LNCAP (cell line): ENCODE measurements around the gene SEL1L.

Experiments used
- CTCF ChIP-seq: fragments of 450-650 bp; IDR thresholded peaks from 2 replicates; pipeline ENCODE4 v1.5.1; 2017; ENCODE audit warnings: mild to moderate bottlenecking

The SEL1L gene

GRCh38 chr14:81561084-81561775 lies 27.6 kb upstream of the SEL1L start:
- no peak for TF ChIP-seq CTCF

- TF ChIP-seq CTCF = no peak
Observed at GRCh38 chr14:81559385-81559784, 25.7 kb upstream of the SEL1L start.

GRCh38 chr14:81557146-81557545 lies 23.5 kb upstream of the SEL1L start:
- no peak for TF ChIP-seq CTCF

- TF ChIP-seq CTCF = no peak
Observed at GRCh38 chr14:81555684-81556083, 22.0 kb upstream of the SEL1L start.

- no peak for TF ChIP-seq CTCF
Observed at GRCh38 chr14:81555051-81555450, 21.4 kb upstream of the SEL1L start.

GRCh38 chr14:81551471-81551870 lies 17.8 kb upstream of the SEL1L start:
- no peak for TF ChIP-seq CTCF

- TF ChIP-seq CTCF = no peak
Observed at GRCh38 chr14:81550001-81550637, 16.5 kb upstream of the SEL1L start.
